HEK293T (cell line): ENCODE measurements around the gene BHMT2.

Experiments
- CTCF ChIA-PET: fragments of 350-600 bp; formaldehyde crosslinking; extraction: SDS; loops from one replicate; lab custom pipeline; 2021; ENCODE audit warnings: antibody characterized with exemption, inconsistent platforms; lab: Yijun Ruan, JAX
- POLR2A ChIA-PET: fragments of 350-600 bp; formaldehyde crosslinking; extraction: SDS; loops from one replicate; lab custom pipeline; 2020; ENCODE audit warnings: antibody characterized with exemption, inconsistent platforms; lab: Yijun Ruan, JAX
- DNase-seq: peaks from one replicate; pipeline ENCODE4 v3.0.0; 2012; ENCODE audit warnings: mixed read lengths; ENCODE audit errors: extremely low spot score
- ARNT ChIP-seq: fragments of 450-650 bp; IDR thresholded peaks from 2 replicates; pipeline ENCODE4 v1.6.1; 2017; ENCODE audit warnings: mild to moderate bottlenecking
- BHLHE40 ChIP-seq: fragments of 450-650 bp; IDR thresholded peaks from 2 replicates; pipeline ENCODE4 v1.6.1; 2016; ENCODE audit warnings: mild to moderate bottlenecking, moderate library complexity, borderline replicate concordance
- CTBP1 ChIP-seq: fragments of 450-650 bp; IDR thresholded peaks from 2 replicates; pipeline ENCODE4 v1.6.1; 2016; ENCODE audit warnings: borderline replicate concordance
- ELF4 ChIP-seq: fragments of 450-650 bp; IDR thresholded peaks from 2 replicates; pipeline ENCODE4 v1.6.1; 2017; ENCODE audit warnings: antibody characterized with exemption
- FOXA1 ChIP-seq: fragments of 450-650 bp; IDR thresholded peaks from 2 replicates; pipeline ENCODE4 v1.6.1; 2016; ENCODE audit warnings: mild to moderate bottlenecking
- FOXK2 ChIP-seq: fragments of 450-650 bp; IDR thresholded peaks from 2 replicates; pipeline ENCODE4 v1.6.1; 2016; ENCODE audit warnings: mild to moderate bottlenecking
- FOXM1 ChIP-seq: fragments of 450-650 bp; IDR thresholded peaks from 2 replicates; pipeline ENCODE4 v1.6.1; 2017; ENCODE audit warnings: mild to moderate bottlenecking, borderline replicate concordance
- HDGF ChIP-seq: fragments of 450-650 bp; IDR thresholded peaks from 2 replicates; pipeline ENCODE4 v1.6.1; 2017; ENCODE audit warnings: antibody characterized with exemption, borderline replicate concordance
- L3MBTL2 ChIP-seq: fragments of 450-650 bp; conservative IDR thresholded peaks from 2 replicates; pipeline ENCODE4 v1.6.1; 2016; ENCODE audit warnings: mild to moderate bottlenecking
- LEF1 ChIP-seq: fragments of 450-650 bp; IDR thresholded peaks from 2 replicates; pipeline ENCODE4 v1.6.1; 2017; ENCODE audit warnings: mild to moderate bottlenecking, borderline replicate concordance
- NFRKB ChIP-seq: fragments of 450-650 bp; IDR thresholded peaks from 2 replicates; pipeline ENCODE4 v1.6.1; 2016; ENCODE audit warnings: mild to moderate bottlenecking, moderate library complexity
- SP1 ChIP-seq: fragments of 450-650 bp; IDR thresholded peaks from 2 replicates; pipeline ENCODE4 v1.6.1; 2017
- SUZ12 ChIP-seq: fragments of 450-650 bp; IDR thresholded peaks from 2 replicates; pipeline ENCODE4 v1.6.1; 2016; ENCODE audit warnings: mild to moderate bottlenecking
- TARDBP ChIP-seq: fragments of 450-650 bp; IDR thresholded peaks from 2 replicates; pipeline ENCODE4 v1.6.1; 2016
- ZNF384 ChIP-seq: fragments of 450-650 bp; IDR thresholded peaks from 2 replicates; pipeline ENCODE4 v1.6.1; 2016
- TF ChIP-seq, protein P1 (sequence below): fragments of 450-650 bp; IDR thresholded peaks from 2 replicates; pipeline ENCODE4 v1.6.1; 2016

Gene BHMT2, protein sequence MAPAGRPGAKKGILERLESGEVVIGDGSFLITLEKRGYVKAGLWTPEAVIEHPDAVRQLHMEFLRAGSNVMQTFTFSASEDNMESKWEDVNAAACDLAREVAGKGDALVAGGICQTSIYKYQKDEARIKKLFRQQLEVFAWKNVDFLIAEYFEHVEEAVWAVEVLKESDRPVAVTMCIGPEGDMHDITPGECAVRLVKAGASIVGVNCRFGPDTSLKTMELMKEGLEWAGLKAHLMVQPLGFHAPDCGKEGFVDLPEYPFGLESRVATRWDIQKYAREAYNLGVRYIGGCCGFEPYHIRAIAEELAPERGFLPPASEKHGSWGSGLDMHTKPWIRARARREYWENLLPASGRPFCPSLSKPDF

DNA sequence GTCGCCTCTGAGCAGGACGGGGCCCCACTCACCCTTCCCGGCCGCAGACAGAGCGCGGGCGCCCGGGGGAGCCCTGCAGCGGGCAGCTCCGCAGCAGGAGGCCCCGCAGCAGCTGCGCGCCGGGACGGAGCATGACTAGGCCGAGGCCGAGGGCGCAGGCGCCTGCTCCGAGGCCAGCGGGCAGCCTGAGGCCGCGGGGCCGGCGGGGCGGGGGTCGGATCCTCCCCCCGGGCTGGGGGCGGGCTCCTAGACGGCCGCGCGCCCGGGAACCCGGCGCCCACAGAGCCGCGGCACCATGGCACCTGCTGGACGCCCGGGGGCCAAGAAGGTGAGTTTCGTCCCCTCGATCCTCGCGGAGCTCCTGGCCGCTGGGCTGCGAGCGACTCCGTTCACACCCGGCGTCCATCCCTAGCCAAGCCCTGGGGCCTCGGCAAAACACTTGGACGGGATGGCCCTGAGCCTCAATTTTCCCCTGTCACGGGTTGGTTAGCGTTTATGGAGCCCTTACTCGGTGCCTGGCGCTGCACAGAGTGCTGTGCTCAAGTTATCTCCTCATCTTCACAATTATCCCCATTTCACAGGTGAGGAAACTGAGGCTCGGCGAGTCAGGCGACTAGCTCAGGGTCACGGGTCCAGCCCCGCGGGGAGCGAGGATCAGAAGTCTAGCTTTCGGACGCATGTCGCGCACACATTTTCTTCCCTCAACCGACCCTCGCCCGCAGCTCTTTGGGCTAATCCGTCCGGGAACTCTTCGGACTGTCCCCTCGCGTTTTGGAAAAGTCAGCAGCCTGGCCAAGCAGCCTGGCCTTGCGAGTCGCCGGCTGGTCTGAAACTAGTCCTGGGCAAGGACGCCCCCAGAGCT is at the start of gene BHMT2, which contains the start of gene DMGDH:
BHMT2 (plus strand) TSS at position 280 of the 862 bp plus-strand sequence; CDS start at position 296, 16 bp downstream.
DMGDH (minus strand) TSS at position 187 of the 862 bp plus-strand sequence; CDS start at position 133, 54 bp downstream.
- no peak for TF ChIP-seq ARNT
- no peak for TF ChIP-seq FOXM1
- no peak for TF ChIP-seq FOXK2
- no peak for TF ChIP-seq SUZ12
- no peak for TF ChIP-seq TARDBP
- no peak for TF ChIP-seq SP1
- TF ChIP-seq FOXA1: no peak
- TF ChIP-seq L3MBTL2: no peak
- TF ChIP-seq BHLHE40: no peak
- ChIA-PET POLR2A (no interaction called here), CTCF (no interaction called here)
- DNase-seq: no peak

DNA sequence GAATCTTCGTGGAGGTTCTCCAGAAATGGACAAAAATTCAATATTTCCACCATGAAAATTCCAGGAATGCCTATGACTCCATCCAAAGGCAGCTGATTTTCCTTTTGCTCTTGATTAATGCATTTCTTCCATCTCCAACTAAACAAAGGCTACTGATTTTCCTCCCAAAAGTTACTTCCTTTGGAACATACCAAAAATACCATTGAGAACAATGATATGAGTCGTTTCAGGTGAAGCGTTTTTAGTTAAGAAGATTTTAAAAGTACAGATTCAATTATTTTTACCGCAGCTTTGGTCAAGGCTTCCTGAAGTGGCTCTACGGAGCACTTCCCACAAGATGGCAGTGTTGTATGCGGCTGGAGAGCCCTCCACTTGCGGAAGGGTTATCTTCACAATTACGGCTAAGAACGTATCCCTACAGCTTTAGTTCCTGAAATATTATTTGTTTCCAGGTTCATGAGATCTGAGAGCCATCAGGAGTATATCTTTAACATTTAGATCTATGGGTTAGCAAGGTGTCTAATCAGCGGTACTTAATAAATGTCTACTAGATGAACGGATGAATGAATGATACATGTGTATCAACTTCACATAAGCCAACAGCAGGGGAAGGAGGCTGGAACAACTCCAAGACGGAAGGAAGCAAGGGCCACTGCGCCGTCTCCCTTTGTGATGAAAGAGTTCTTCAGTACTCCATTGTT is 48.6 kb upstream of the BHMT2 start:
- CTCF ChIA-PET: interaction anchor here (0.5 to 7.6 kb wide), 21 partner anchors 9 to 835 kb away, joined by 3 to 200 read pairs (median 3); partner anchors contain the start of gene ARSB
- TF ChIP-seq SUZ12 (no peak), HDGF (no peak), ELF4 (no peak), FOXM1 (no peak), LEF1 (no peak), FOXA1 (no peak), NFRKB (no peak), ARNT (no peak), SP1 (no peak), ZNF384 (no peak), L3MBTL2 (no peak), FOXK2 (no peak), TARDBP (no peak), CTBP1 (no peak), BHLHE40 (no peak)
- TF ChIP-seq, protein P1, sequence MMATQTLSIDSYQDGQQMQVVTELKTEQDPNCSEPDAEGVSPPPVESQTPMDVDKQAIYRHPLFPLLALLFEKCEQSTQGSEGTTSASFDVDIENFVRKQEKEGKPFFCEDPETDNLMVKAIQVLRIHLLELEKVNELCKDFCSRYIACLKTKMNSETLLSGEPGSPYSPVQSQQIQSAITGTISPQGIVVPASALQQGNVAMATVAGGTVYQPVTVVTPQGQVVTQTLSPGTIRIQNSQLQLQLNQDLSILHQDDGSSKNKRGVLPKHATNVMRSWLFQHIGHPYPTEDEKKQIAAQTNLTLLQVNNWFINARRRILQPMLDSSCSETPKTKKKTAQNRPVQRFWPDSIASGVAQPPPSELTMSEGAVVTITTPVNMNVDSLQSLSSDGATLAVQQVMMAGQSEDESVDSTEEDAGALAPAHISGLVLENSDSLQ: no peak
- DNase-seq: peak; percentile 66
- POLR2A ChIA-PET: interaction anchor here (1.0 to 6.0 kb wide), 2 partner anchors 36 to 111 kb away, joined by 3 to 29 read pairs; partner anchors contain the start of gene ARSB

DNA sequence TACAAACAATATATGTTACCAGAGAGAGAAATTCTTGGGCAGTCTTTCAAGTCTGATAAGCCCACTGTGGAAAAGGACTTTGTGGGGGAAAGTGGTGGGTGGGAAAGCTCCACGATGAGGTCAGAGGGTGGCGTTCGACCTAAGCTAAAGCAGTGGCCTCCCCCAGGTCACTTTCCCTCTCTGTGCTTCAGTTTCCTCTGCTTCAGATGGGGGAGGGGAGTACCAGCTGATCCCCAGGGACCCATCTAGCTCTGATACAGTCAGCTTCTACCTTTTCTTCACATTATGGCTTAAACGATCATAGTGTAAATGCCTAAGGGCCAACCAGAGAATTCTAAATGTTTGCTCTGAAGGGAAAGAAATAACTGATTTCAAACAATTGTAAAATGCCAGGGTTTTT is 47.8 kb upstream of the BHMT2 start:
- ChIA-PET CTCF (interaction anchor here (0.6 to 7.6 kb wide), 13 partner anchors 10 to 835 kb away, joined by 3 to 200 read pairs (median 3); no protein-coding TSS in a partner anchor), POLR2A (interaction anchor here (1.0 to 6.0 kb wide), 2 partner anchors 37 to 111 kb away, joined by 3 to 29 read pairs; partner anchors contain the start of gene ARSB)
- no peak for DNase-seq
- TF ChIP-seq ZNF384 (no peak), NFRKB (no peak), ELF4 (no peak), L3MBTL2 (no peak)

DNA sequence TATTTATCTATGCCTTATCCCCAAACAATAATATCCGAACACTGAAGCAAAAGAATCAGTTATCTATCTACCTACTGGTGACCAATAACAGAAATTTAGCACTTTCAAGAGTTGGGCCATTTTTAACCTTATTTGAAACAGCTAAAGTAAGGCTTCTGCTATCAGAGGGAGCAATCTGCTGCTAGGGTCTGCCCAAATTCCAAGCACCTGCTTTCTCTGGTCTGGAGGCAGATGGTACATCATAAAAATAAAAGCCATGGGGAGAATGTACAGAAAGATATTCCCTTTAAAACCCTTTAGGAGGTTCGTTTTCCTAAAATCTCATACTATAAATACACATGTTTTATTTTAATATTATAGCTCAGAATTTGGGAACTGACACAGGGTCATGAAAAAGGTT is 46.8 kb upstream of the BHMT2 start:
- ChIA-PET CTCF (interaction anchor here (0.5 to 7.6 kb wide), 7 partner anchors 84 to 1146 kb away, joined by 3 to 200 read pairs (median 3); no protein-coding TSS in a partner anchor), POLR2A (interaction anchor here (6.0 kb wide), 1 partner anchor 38 kb away, joined by 29 read pairs; the partner anchor contains the start of gene ARSB)
- TF ChIP-seq ELF4 (no peak), NFRKB (no peak), FOXK2 (no peak), SUZ12 (no peak), TARDBP (no peak), ZNF384 (no peak), L3MBTL2 (no peak), HDGF (no peak), FOXM1 (no peak), LEF1 (no peak), BHLHE40 (no peak), ARNT (no peak), SP1 (no peak), FOXA1 (no peak), CTBP1 (no peak)
- TF ChIP-seq, protein P1: no peak
- no peak for DNase-seq

DNA sequence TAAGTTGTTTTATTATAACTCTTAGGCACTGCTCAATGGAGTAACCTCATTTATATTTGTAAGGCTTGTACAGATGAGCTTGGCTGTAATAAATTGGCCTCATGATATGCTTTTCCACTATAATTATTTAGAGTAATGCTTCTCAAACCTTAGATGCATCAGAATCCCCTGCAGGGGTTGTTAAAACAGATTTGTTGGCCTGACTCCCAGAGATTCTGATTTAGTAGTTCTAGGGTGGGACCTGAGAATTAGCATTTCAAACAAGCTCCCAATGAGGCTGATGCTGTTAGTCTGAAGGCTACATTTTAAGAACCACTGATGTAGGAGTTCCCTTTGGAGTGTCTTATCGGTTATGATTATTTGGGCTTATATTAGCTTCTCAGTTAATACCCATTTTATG is 46.2 kb upstream of the BHMT2 start:
- POLR2A ChIA-PET: interaction anchor here (6.0 kb wide), 1 partner anchor 38 kb away, joined by 29 read pairs; the partner anchor contains the start of gene ARSB
- TF ChIP-seq, protein P1: no peak
- CTCF ChIA-PET: interaction anchor here (1.2 to 7.6 kb wide), 2 partner anchors 105 to 111 kb away, joined by 3 to 200 read pairs; no protein-coding TSS in a partner anchor
- DNase-seq: no peak
